CD4-positive, alpha-beta T cell treated with Interleukin-10 for 1 hour (primary cell): ENCODE results near the gene RPL35.
"Not testable (repeated sequence)": the region's sequence is repeated elsewhere in the genome, so short reads cannot be mapped to it uniquely, and the experiment has no call there.

Source experiments
- DNase-seq: peaks from one replicate; pipeline ENCODE4 v3.0.0-alpha.2; 2020

RPL35 gene

GRCh38 chr9:124852121-124852828 is 9.5 kb downstream of the RPL35 start:
- no peak for DNase-seq

GRCh38 chr9:124849801-124850200 is 12.0 kb downstream of the RPL35 start:
- DNase-seq, result no peak

GRCh38 chr9:124846969-124847368 is 14.8 kb downstream of the RPL35 start:
- no peak for DNase-seq

- not testable (repeated sequence) for DNase-seq
Measured at GRCh38 chr9:124846467-124846866, 15.3 kb downstream of the RPL35 start.

- DNase-seq, result no peak
Measured at GRCh38 chr9:124844291-124844690, 17.5 kb downstream of the RPL35 start.

- no peak for DNase-seq
Measured at GRCh38 chr9:124843456-124844034, 18.2 kb downstream of the RPL35 start.

- no peak for DNase-seq
Measured at GRCh38 chr9:124841075-124841821, 20.5 kb downstream of the RPL35 start.

- no peak for DNase-seq
Measured at GRCh38 chr9:124840300-124840833, 21.4 kb downstream of the RPL35 start.

- DNase-seq, result no peak
Measured at GRCh38 chr9:124839612-124840299, 22.0 kb downstream of the RPL35 start.

GRCh38 chr9:124838567-124839275 is 23.0 kb downstream of the RPL35 start:
- DNase-seq, result not testable (repeated sequence)

GRCh38 chr9:124838132-124838531 is 23.6 kb downstream of the RPL35 start:
- not testable (repeated sequence) for DNase-seq

- no peak for DNase-seq
Measured at GRCh38 chr9:124835026-124835557, 26.7 kb downstream of the RPL35 start.

- no peak for DNase-seq
Measured at GRCh38 chr9:124834591-124834990, 27.2 kb downstream of the RPL35 start.

- DNase-seq, result no peak
Measured at GRCh38 chr9:124831642-124832364, 30.0 kb downstream of the RPL35 start.

GRCh38 chr9:124830593-124830992 is 31.2 kb downstream of the RPL35 start:
- no peak for DNase-seq

GRCh38 chr9:124829334-124829669 is 32.5 kb downstream of the RPL35 start:
- DNase-seq, result no peak

- DNase-seq, result no peak
Measured at GRCh38 chr9:124828489-124829333, 33.0 kb downstream of the RPL35 start.

GRCh38 chr9:124820698-124821623 is 40.8 kb downstream of the RPL35 start:
- DNase-seq, result no peak
